Measurements from ENCODE around the gene SV2B.

- TF ChIP-seq RAD21 (IDR thresholded peaks at IDR 0.05; ENCODE audit: low read depth) (no peak), CTCF (IDR thresholded peaks at IDR 0.05 in 2 of 3, conservative IDR thresholded peaks at IDR 0.05 in 1 of 3; ENCODE audit: borderline replicate concordance in 1 of 3, insufficient read depth in 1 of 3, low read depth in 2 of 3, low read length in 2 of 3) (no peak), MAX (IDR thresholded peaks at IDR 0.05) (no peak), POLR2A (IDR thresholded peaks at IDR 0.05; ENCODE audit: borderline replicate concordance, extremely low read depth, insufficient read depth, insufficient read length) (no peak), EZH2 (IDR thresholded peaks at IDR 0.05) (no peak), EZH2phosphoT487 (IDR thresholded peaks at IDR 0.05; ENCODE audit: borderline replicate concordance) (no peak), EGR1 (IDR thresholded peaks at IDR 0.05; ENCODE audit: low read depth) (no peak), JUND (IDR thresholded peaks at IDR 0.05) (no peak), ELF1 (IDR thresholded peaks at IDR 0.05; ENCODE audit: borderline replicate concordance, low read depth) (no peak), ZNF274 (IDR thresholded peaks at IDR 0.05; ENCODE audit: low read depth, low read length) (no peak)
Observed at GRCh38 chr15:91126080-91126479, 26.0 kb downstream of the SV2B start.
